ENCODE results near the gene HIC1.

DNA sequence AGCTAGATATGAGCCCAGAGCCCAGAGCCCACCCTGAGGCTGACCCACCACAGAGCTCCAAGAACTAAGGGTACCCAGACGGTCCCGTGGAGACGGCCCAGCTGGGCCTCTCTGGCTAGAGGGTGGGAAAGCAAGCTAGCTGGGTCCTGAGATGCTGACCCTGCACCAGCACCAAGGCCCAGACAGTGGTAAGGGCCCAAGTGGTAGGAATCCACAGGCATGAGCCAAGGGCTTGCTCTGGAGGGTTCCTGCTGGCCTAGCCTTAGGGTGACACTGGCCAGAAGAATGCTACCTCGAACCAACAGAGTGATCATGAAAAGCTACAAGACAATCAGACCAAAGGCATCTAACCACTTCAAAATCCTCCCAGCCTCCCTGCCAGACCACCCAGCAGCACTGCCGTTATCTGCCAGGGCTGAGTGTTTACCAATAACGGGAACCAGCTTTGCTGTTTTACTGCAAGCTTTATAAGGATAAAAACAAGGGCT lies 13.2 kb downstream of the HIC1 start:
- no peak for TF ChIP-seq POLR2A (IDR thresholded peaks at IDR 0.05; ENCODE audit: low read depth, low read length)
- TF ChIP-seq TAF1 (IDR thresholded peaks at IDR 0.05; ENCODE audit: borderline replicate concordance, low read depth, low read length) = no peak
- no peak; the same call in none of the 2 replicates for TF ChIP-seq POLR2AphosphoS5 (IDR thresholded peaks at IDR 0.05; ENCODE audit: low read depth, low read length)

Measured in GM12892 (cell line).